ENCODE measurements around the gene MALRD1. TPM values are rescaled to one million over a fixed set of nuclear protein-coding genes. Genes with fewer than 3 reads are reported as not detected.

The MALRD1 gene
- total RNA-seq, 2 experiments from 2014 or later: not detected

GRCh38 chr10:19290770-19291169 is 242.2 kb downstream of the MALRD1 start:
- intact Hi-C loops (cut with DNase I, micrococcal nuclease): no loop called here
- Histone ChIP-seq H3K27ac (ENCODE audit: low read depth in 1 of 2, low read length in 2 of 2) (no peak overlapping the region), H3K9me3 (ENCODE audit: control insufficient read depth in 1 of 2, insufficient read depth in 1 of 2, low read length in 2 of 2) (no peaks in the 10 kb centered on the region), H3K27me3 (ENCODE audit: control insufficient read depth in 1 of 2, insufficient read depth in 2 of 2, low read length in 2 of 2) (no peaks in the 10 kb centered on the region), H3K4me1 (ENCODE audit: insufficient read depth, low read length) (no peaks in the 10 kb centered on the region), H3K36me3 (ENCODE audit: insufficient read depth, low read length) (no peaks in the 10 kb centered on the region), H3K4me3 (ENCODE audit: low read length) (no peak overlapping the region)
- Mint-ChIP-seq H3K4me3 (no peak overlapping the region), H3K36me3 (ENCODE audit: low read depth) (no peaks in the 10 kb centered on the region), H3K4me1 (ENCODE audit: low read depth) (no peaks in the 10 kb centered on the region), H3K9me3 (peaks cover 7% of the 10 kb centered on the region), H3K27me3 (no peaks in the 10 kb centered on the region), H3K27ac (no peak overlapping the region)
- POLR2A ChIA-PET: no interaction called here
- ATAC-seq (ENCODE audit: poor library complexity) (no peak), DNase-seq (no peak)
- CTCF ChIA-PET: no interaction called here
- TF ChIP-seq CTCF (IDR thresholded peaks at IDR 0.05): no peak

- intact Hi-C loops (cut with DNase I, micrococcal nuclease): no loop called here
- no peak overlapping the region for H3K4me3 ChIP-seq (ENCODE audit: low read length)
- no peaks in the 10 kb centered on the region for H3K4me1 ChIP-seq (ENCODE audit: insufficient read depth, low read length)
- no peaks in the 10 kb centered on the region for H3K9me3 ChIP-seq (ENCODE audit: control insufficient read depth in 1 of 2, insufficient read depth in 1 of 2, low read length in 2 of 2)
- no peak overlapping the region for H3K27ac Mint-ChIP-seq
- no peaks in the 10 kb centered on the region for H3K27me3 Mint-ChIP-seq
- no peaks in the 10 kb centered on the region for H3K4me1 Mint-ChIP-seq (ENCODE audit: low read depth)
- H3K27ac ChIP-seq (ENCODE audit: low read depth in 1 of 2, low read length in 2 of 2): no peak overlapping the region
- POLR2A ChIA-PET: no interaction called here
- no peak for ATAC-seq (ENCODE audit: poor library complexity)
- H3K4me3 Mint-ChIP-seq: no peak overlapping the region
- peaks cover 7% of the 10 kb centered on the region for H3K9me3 Mint-ChIP-seq
- no peaks in the 10 kb centered on the region for H3K27me3 ChIP-seq (ENCODE audit: control insufficient read depth in 1 of 2, insufficient read depth in 2 of 2, low read length in 2 of 2)
- no peaks in the 10 kb centered on the region for H3K36me3 Mint-ChIP-seq (ENCODE audit: low read depth)
- no peak for TF ChIP-seq CTCF (IDR thresholded peaks at IDR 0.05)
- no peaks in the 10 kb centered on the region for H3K36me3 ChIP-seq (ENCODE audit: insufficient read depth, low read length)
- no peak for DNase-seq
- CTCF ChIA-PET: no interaction called here
These were observed 245.6 kb downstream of the MALRD1 start for GRCh38 chr10:19294233-19294632.

GRCh38 chr10:19299645-19300044 is 251.0 kb downstream of the MALRD1 start:
- Mint-ChIP-seq H3K27me3 (no peaks in the 10 kb centered on the region), H3K36me3 (ENCODE audit: low read depth) (no peaks in the 10 kb centered on the region), H3K9me3 (peaks cover 6% of the 10 kb centered on the region), H3K4me1 (ENCODE audit: low read depth) (no peaks in the 10 kb centered on the region), H3K27ac (no peak overlapping the region), H3K4me3 (no peak overlapping the region)
- ChIA-PET POLR2A (no interaction called here), CTCF (no interaction called here)
- TF ChIP-seq CTCF (IDR thresholded peaks at IDR 0.05): no peak
- intact Hi-C loops (cut with DNase I, micrococcal nuclease): no loop called here
- no peak overlapping the region for H3K27ac ChIP-seq (ENCODE audit: low read depth in 1 of 2, low read length in 2 of 2)
- H3K4me1 ChIP-seq (ENCODE audit: insufficient read depth, low read length): no peaks in the 10 kb centered on the region
- no peaks in the 10 kb centered on the region for H3K36me3 ChIP-seq (ENCODE audit: insufficient read depth, low read length)
- H3K9me3 ChIP-seq (ENCODE audit: control insufficient read depth in 1 of 2, insufficient read depth in 1 of 2, low read length in 2 of 2): no peaks in the 10 kb centered on the region
- DNase-seq (no peak), ATAC-seq (ENCODE audit: poor library complexity) (no peak)
- no peak overlapping the region for H3K4me3 ChIP-seq (ENCODE audit: low read length)
- no peaks in the 10 kb centered on the region for H3K27me3 ChIP-seq (ENCODE audit: control insufficient read depth in 1 of 2, insufficient read depth in 2 of 2, low read length in 2 of 2)

Measured in CD4-positive, alpha-beta T cell (primary cell).